GM12873 (cell line): ENCODE measurements around the gene BCAR3.

Experiments
- TF ChIP-seq, protein P1 (sequence below): IDR thresholded peaks from 2 replicates; pipeline ENCODE4 v1.5.1; 2012; ENCODE audit warnings: low read depth, mild to moderate bottlenecking, moderate library complexity, low read length, control low read depth; ENCODE audit not compliant: insufficient read depth; ENCODE audit errors: missing control alignments

BCAR3 gene

DNA sequence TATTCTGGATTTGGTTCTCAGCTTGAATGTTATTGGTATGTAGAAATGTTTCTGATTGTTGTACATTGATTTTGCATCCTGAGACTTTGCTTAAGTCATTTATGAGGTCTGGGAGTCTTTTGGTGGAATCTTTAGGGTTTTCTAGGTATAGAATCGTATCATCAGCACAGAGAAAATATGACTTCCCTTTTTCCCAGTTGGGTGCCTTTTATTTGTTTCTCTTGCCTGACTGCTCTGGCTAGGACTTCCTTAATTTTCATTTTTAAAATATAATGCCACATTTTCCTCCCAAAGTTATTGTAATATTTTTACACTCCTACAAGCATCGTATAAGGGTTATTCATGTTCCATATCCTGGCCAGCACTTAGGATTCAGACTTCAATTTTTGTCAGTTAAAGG, 122.6 kb downstream of the BCAR3 start:
- TF ChIP-seq, protein P1, sequence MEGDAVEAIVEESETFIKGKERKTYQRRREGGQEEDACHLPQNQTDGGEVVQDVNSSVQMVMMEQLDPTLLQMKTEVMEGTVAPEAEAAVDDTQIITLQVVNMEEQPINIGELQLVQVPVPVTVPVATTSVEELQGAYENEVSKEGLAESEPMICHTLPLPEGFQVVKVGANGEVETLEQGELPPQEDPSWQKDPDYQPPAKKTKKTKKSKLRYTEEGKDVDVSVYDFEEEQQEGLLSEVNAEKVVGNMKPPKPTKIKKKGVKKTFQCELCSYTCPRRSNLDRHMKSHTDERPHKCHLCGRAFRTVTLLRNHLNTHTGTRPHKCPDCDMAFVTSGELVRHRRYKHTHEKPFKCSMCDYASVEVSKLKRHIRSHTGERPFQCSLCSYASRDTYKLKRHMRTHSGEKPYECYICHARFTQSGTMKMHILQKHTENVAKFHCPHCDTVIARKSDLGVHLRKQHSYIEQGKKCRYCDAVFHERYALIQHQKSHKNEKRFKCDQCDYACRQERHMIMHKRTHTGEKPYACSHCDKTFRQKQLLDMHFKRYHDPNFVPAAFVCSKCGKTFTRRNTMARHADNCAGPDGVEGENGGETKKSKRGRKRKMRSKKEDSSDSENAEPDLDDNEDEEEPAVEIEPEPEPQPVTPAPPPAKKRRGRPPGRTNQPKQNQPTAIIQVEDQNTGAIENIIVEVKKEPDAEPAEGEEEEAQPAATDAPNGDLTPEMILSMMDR, result no peak

DNA sequence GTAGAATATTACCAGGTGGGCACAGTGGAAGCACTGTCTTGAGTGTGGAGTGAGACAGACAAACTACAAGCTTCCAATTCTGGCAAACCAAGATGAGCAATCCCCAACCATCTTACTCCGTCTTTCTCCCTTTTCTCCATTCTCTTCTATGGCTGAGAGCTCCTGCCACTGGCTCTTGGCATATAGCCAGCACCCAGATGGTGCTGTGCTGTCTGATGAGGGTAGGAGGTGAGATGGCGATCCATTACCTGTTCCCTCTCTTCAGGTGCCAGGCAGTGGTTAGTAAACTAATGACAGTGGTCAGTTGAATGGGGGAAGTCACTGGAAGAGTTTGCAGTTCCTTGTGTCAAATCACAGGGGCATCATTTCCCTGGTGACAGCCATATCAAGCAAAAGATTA, 125.3 kb downstream of the BCAR3 start:
- TF ChIP-seq, protein P1, result no peak

DNA sequence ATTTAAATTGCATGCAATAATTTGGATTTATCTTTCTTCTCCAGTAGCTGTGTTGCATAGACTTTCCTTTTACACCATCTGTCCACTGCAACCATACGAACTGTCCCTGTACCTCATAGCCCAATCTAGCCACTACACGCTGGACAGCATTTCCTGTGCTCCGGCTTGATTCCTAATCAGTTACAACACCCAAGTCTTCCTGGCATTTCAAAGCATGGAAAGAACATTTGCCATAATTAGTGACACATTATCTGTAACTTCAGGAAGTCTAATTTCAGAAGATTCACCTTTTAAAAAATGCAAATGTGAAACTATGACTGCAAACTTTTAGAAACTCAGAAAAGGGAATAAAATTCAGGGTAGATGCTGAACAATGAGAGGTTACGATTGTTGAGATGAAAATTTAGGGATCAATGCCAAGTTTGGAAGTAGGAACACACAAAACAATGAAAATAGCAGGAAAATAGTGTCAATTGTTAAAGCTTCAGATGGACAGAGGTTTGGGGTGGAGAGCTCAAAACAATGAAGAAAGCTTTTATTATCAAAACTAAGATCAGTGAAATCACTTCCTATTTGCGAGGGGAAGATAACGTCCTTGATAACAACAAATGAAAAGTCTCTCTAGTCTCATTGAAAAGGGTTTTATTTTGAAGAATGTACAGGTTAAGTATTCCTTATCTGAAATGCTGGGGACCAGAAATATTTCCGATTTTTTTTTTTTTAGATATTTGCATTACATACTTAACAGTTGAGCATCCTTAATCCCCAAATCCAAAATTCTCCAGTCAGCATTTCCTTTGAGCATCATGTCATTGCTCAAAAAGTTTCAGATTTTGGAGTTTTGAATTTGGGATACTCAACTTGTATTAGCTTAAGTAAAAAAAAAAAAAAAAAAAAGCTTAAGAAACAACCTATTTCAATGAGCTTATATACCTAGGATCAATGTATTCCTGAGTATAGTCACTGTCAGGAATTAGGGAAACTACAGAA, 126.5 kb downstream of the BCAR3 start:
- TF ChIP-seq, protein P1, result no peak

DNA sequence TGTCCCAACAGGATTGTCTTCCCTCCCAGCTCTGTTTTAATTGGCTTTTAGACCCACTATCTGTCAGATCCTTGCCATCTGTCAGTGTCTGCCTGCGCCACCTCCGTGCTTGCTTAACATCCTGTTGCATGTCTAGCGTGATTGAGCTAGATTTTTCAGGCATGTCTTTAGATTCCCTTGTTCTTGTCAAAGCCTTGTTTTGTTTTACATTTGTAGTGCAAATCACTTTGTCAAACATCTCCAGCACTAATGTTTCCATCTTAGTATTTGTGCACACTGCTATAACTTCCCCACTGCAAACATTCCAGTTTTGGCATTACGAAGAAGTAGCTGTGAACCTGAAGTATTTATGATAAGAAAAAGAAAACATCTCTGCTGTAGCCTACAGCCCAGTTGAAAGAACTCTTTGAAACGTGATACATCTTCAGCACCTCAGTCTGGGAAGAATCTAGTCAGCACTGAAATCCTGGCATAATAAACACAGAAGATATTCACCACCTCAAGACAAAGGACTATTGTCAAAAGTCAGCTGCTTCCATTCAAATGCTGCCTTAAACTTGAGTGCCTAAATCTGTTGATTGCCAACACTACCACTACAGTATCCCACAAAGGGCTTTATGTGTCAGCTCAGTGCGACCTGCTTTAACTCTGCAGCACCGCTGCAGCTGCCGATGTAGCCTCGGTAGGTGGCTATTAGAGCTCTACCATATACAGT, 128.7 kb downstream of the BCAR3 start:
- TF ChIP-seq, protein P1, result no peak

DNA sequence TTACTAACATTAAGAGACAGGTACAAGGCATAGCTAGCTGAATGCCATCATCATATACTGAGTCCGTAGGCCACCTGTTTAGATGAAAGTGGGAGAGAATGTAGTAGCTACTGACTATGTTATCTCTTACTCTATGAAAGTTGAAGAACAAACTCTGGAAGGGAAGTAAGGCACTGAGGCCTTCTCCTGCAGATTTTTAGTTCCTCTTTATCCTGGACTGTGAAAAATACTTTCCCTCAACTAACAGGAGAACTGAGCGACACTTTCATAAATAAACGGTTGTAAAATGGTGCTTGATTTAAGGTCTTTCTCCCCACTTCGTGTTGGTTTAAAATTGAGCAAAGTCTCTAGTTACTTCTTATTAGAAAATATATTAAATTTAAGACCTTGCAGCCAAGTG, 131.8 kb downstream of the BCAR3 start:
- TF ChIP-seq, protein P1, result no peak

DNA sequence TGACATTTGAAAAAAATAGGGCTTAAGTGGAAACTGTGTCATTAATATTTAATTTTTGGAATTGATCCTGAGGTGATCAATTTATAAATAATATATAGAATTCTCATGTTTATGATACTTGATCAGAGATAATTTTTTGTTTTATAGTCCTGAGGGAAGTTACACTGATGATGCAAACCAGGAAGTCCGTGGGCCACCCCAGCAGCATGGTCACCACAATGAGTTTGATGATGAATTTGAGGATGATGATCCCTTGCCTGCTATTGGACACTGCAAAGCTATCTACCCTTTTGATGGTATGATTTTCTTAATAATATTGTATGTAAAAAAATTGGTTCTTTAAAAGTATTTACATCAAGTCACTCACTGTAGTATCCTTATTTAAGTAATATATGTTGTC, 132.5 kb downstream of the BCAR3 start:
- TF ChIP-seq, protein P1, result no peak

DNA sequence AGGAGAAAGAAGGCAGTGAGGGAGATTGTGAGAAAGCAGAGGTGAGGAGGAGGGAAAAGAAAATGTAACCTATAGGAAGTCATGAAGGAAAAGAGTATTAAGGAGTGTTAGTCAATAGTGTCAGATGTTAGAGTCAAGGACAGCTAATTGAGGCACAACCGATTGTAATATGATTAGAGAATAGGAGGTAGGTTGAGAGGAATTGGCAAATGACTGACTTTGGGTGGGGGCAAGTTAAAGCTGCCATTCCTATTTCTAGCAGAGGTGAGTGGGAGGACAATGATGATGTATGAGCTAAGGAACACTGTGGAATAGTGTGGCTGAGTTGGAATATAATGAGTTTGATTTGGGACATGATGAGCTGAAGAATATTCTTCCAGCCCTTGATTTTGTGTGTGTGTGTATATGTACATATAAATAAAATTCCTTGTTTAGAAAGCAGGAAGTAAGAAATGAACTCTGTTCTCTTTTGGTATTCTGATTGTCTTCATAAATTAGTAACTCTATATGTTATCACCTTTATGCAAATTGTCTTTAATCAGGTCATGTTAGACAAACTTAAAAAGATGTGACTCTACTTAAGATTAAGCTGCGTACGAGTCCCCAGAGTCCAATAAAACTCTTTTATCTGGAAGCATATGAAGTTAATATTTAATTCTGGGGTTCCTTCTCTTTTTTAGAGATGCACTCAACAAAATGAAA, 135.3 kb downstream of the BCAR3 start:
- TF ChIP-seq, protein P1, result no peak
